Neuronal stem cell (in vitro differentiated cells): ENCODE data around the gene FRMPD4.

Experiments
- DNase-seq: peaks from one replicate; pipeline ENCODE4 v3.0.0-alpha.2; 2013; ENCODE audit warnings: low spot score
- H2AFZ ChIP-seq: one replicate; pipeline ENCODE4 v1.6.1; 2013; ENCODE audit warnings: mild to moderate bottlenecking, low read length, inconsistent platforms
- H2AK5ac ChIP-seq: 2 replicates; pipeline ENCODE4 v1.6.1; 2013; ENCODE audit warnings: low read depth, mild to moderate bottlenecking, inconsistent platforms, low read length, moderate library complexity, mixed read lengths
- H2BK120ac ChIP-seq: 2 replicates; pipeline ENCODE4 v1.6.1; 2013; ENCODE audit warnings: low read depth, mild to moderate bottlenecking, inconsistent platforms, low read length, moderate library complexity, mixed read lengths
- H2BK12ac ChIP-seq: one replicate; pipeline ENCODE4 v1.6.1; 2013; ENCODE audit warnings: low read length, inconsistent platforms
- H2BK15ac ChIP-seq: 2 replicates; pipeline ENCODE4 v1.6.1; 2013; ENCODE audit warnings: mild to moderate bottlenecking, low read length, inconsistent platforms, mixed read lengths
- H2BK5ac ChIP-seq: one replicate; pipeline ENCODE4 v1.6.1; 2013; ENCODE audit warnings: inconsistent platforms, mild to moderate bottlenecking, low read length, moderate library complexity
- H3K14ac ChIP-seq: one replicate; pipeline ENCODE4 v1.6.1; 2013; ENCODE audit warnings: low read length, inconsistent platforms
- H3K18ac ChIP-seq: 2 replicates; pipeline ENCODE4 v1.6.1; 2013; ENCODE audit warnings: low read length, inconsistent platforms
- H3K23ac ChIP-seq: 2 replicates; pipeline ENCODE4 v1.6.1; 2013; ENCODE audit warnings: low read depth, mild to moderate bottlenecking, mixed read lengths, low read length, inconsistent platforms; ENCODE audit not compliant: poor library complexity
- H3K27ac ChIP-seq: replicated peaks from 3 replicates; pipeline ENCODE4 v1.5.1; 2013; ENCODE audit warnings: low read length, inconsistent platforms
- H3K27me3 ChIP-seq, 3 experiments: 2 replicates each; pipeline ENCODE4 v1.6.1; 2013; ENCODE audit warnings: low read length in 3 of 3, mild to moderate bottlenecking in 2 of 3, inconsistent platforms in 1 of 3, low read depth in 1 of 3, mixed read lengths in 1 of 3, moderate library complexity in 1 of 3; ENCODE audit not compliant: control insufficient read depth in 3 of 3, insufficient read depth in 3 of 3
- H3K36me3 ChIP-seq, 2 donors: replicated peaks in 1 of 2; 2 replicates each; pipeline ENCODE4 v1.6.1; 2013; ENCODE audit warnings: low read length in 2 of 2; ENCODE audit not compliant: control insufficient read depth in 2 of 2, insufficient read depth in 2 of 2
- H3K4ac ChIP-seq: 2 replicates; pipeline ENCODE4 v1.6.1; 2013; ENCODE audit warnings: inconsistent platforms, mild to moderate bottlenecking, low read length, moderate library complexity
- H3K4me1 ChIP-seq, 2 donors: 1 replicate in 1 of 2; 2 replicates in 1 of 2; pipeline ENCODE4 v1.6.1; 2013; ENCODE audit warnings: low read length in 2 of 2, low read depth in 1 of 2; ENCODE audit not compliant: control insufficient read depth in 2 of 2, insufficient read depth in 1 of 2
- H3K4me2 ChIP-seq: one replicate; pipeline ENCODE4 v1.6.1; 2013; ENCODE audit warnings: mild to moderate bottlenecking, low read length, inconsistent platforms; ENCODE audit not compliant: insufficient read depth, poor library complexity, severe bottlenecking
- H3K4me3 ChIP-seq, 2 donors: 2 replicates each; pipeline ENCODE4 v1.5.1; 2013; ENCODE audit warnings: low read length in 2 of 2, mild to moderate bottlenecking in 2 of 2, inconsistent platforms in 1 of 2, moderate library complexity in 1 of 2
- H3K79me1 ChIP-seq: one replicate; pipeline ENCODE4 v1.6.1; 2013; ENCODE audit warnings: low read depth, mild to moderate bottlenecking, inconsistent platforms, low read length, moderate library complexity
- H3K9ac ChIP-seq: one replicate; pipeline ENCODE4 v1.6.1; 2013; ENCODE audit warnings: mild to moderate bottlenecking, low read depth, low read length, inconsistent platforms; ENCODE audit not compliant: poor library complexity
- H3K9me3 ChIP-seq, 2 donors: replicated peaks in 1 of 2; 2 replicates each; pipeline versions ENCODE3 to v1.6.1; 2013; ENCODE audit warnings: low read length in 2 of 2, mild to moderate bottlenecking in 2 of 2, inconsistent platforms in 1 of 2, low read depth in 1 of 2, mixed read lengths in 1 of 2, moderate library complexity in 1 of 2; ENCODE audit not compliant: control insufficient read depth in 2 of 2, insufficient read depth in 1 of 2
- H4K8ac ChIP-seq: one replicate; pipeline ENCODE4 v1.6.1; 2013; ENCODE audit warnings: low read depth, mild to moderate bottlenecking, inconsistent platforms, low read length, moderate library complexity
- H4K91ac ChIP-seq: one replicate; pipeline ENCODE4 v1.6.1; 2013; ENCODE audit warnings: low read length, low read depth, mild to moderate bottlenecking, inconsistent platforms; ENCODE audit not compliant: poor library complexity
- WGBS, 2 donors: extraction: QIAGEN DNeasy Blood & Tissue Kit; methylation state at CpG; one replicate each; pipeline ENCODE4 v1.1.7; 2013; ENCODE audit warnings: missing lambda C conversion rate in 2 of 2, mixed read lengths in 1 of 2; ENCODE audit not compliant: insufficient read length in 2 of 2, insufficient replicate concordance in 1 of 2; ENCODE audit errors: extremely low coverage in 2 of 2; 5-methylcytosine and 5-hydroxymethylcytosine counted together

The FRMPD4 gene

DNA sequence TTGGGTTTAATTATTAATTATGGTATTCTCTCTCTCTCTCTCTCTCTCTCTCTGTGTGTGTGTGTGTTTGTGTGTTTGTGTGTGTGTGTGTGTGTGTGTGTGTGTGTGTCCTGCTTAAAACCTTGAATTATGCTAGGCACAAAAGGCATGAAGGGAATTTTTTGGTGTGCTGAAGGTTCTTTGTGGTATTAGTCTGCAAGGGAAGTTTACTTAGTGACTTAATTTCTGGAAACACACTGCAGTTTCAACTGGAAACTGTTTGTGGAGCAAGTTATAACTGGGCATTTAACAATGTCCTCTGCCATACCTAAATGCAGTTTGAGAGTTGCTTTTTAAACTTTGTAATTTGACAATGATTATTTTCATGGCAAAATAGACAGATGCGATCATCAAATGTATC lies 111.7 kb downstream of the FRMPD4 start:
- Histone ChIP-seq H3K9me3 (no peaks in the 10 kb centered on the region), H2AFZ (no peak overlapping the region), H2AK5ac (no peak overlapping the region), H3K23ac (no peak overlapping the region), H2BK15ac (no peak overlapping the region), H3K27me3 (no peaks in the 10 kb centered on the region), H2BK120ac (no peak overlapping the region), H4K8ac (no peak overlapping the region), H3K4me3 (no peak overlapping the region), H4K91ac (no peak overlapping the region), H3K4me2 (no peak overlapping the region), H3K36me3 (no peaks in the 10 kb centered on the region), H2BK12ac (no peak overlapping the region), H3K14ac (no peak overlapping the region), H3K18ac (no peak overlapping the region), H2BK5ac (no peak overlapping the region), H3K79me1 (no peaks in the 10 kb centered on the region), H3K9ac (no peak overlapping the region), H3K27ac (no peak overlapping the region), H3K4me1 (no peaks in the 10 kb centered on the region), H3K4ac (no peak overlapping the region)
- DNase-seq: no peak
- WGBS, 2 donors: no CpG with 5 or more reads among the region's 1 CpG

DNA sequence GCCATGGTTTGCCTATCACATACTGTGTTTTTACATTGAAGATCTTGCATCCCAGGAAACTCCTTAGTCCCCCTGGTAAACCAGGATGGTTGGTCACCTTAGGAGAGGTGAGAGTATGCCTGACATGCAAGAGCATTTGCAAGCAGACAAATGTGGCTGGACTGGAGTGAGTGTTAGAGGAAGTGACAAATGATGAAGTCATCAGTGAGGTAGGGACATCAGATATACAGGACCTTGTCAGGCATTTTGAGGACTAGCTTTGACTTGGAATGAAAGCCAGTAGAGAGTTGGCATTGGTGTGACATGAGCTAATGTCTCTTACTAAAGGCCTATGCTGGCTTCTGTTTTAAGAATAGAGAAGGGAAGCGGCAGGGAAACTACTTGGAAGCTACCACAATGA lies 124.9 kb downstream of the FRMPD4 start:
- H2AK5ac ChIP-seq: no peak overlapping the region
- H3K27me3 ChIP-seq: no peaks in the 10 kb centered on the region
- H2BK12ac ChIP-seq: no peak overlapping the region
- H3K4me3 ChIP-seq: no peak overlapping the region
- no peaks in the 10 kb centered on the region for H3K4me1 ChIP-seq
- H3K4me2 ChIP-seq: no peak overlapping the region
- no peak overlapping the region for H4K91ac ChIP-seq
- H3K14ac ChIP-seq: no peak overlapping the region
- H3K4ac ChIP-seq: no peak overlapping the region
- H3K36me3 ChIP-seq: no peaks in the 10 kb centered on the region
- H2AFZ ChIP-seq: no peak overlapping the region
- DNase-seq: no peak
- no peak overlapping the region for H3K9ac ChIP-seq
- no peaks in the 10 kb centered on the region for H3K9me3 ChIP-seq
- no peak overlapping the region for H3K18ac ChIP-seq
- no peaks in the 10 kb centered on the region for H3K79me1 ChIP-seq
- no peak overlapping the region for H3K23ac ChIP-seq
- H3K27ac ChIP-seq: no peak overlapping the region
- WGBS, 2 donors: no CpG with 5 or more reads among the region's 1 CpG
- no peak overlapping the region for H2BK120ac ChIP-seq
- H2BK15ac ChIP-seq: no peak overlapping the region
- no peak overlapping the region for H4K8ac ChIP-seq
- H2BK5ac ChIP-seq: no peak overlapping the region

DNA sequence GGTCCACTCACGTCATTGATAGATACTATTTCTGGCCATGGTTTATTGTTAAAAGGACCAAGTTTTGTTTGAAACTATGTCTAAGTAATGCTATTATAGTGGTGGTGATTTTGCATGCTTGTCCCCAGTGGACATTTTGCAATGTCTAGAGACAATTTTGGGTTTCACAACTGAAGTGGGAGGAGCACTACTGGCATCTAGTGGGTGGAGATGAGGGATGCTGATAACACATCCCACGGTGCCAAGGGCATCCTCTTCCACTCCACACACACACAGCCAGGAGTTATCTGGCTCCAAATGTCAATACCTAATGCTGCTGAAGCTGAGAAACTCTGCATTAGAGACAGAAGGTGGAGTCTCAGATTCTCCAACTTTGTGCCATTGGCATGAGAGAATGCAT lies 131.2 kb downstream of the FRMPD4 start:
- no peak overlapping the region for H2AK5ac ChIP-seq
- H4K8ac ChIP-seq: no peak overlapping the region
- no peaks in the 10 kb centered on the region for H3K36me3 ChIP-seq
- no peak overlapping the region for H3K9ac ChIP-seq
- H2BK12ac ChIP-seq: no peak overlapping the region
- no peak overlapping the region for H4K91ac ChIP-seq
- H2BK15ac ChIP-seq: no peak overlapping the region
- DNase-seq: no peak
- H3K4me2 ChIP-seq: no peak overlapping the region
- no peaks in the 10 kb centered on the region for H3K79me1 ChIP-seq
- no peak overlapping the region for H3K14ac ChIP-seq
- no peaks in the 10 kb centered on the region for H3K9me3 ChIP-seq
- no CpG with 5 or more reads among the region's 2 CpGs for WGBS, 2 donors
- H3K4me3 ChIP-seq: no peak overlapping the region
- H3K4me1 ChIP-seq: no peaks in the 10 kb centered on the region
- H3K23ac ChIP-seq: no peak overlapping the region
- H3K4ac ChIP-seq: no peak overlapping the region
- H3K27ac ChIP-seq: no peak overlapping the region
- no peaks in the 10 kb centered on the region for H3K27me3 ChIP-seq
- H2BK120ac ChIP-seq: no peak overlapping the region
- H2AFZ ChIP-seq: no peak overlapping the region
- H3K18ac ChIP-seq: no peak overlapping the region
- no peak overlapping the region for H2BK5ac ChIP-seq

DNA sequence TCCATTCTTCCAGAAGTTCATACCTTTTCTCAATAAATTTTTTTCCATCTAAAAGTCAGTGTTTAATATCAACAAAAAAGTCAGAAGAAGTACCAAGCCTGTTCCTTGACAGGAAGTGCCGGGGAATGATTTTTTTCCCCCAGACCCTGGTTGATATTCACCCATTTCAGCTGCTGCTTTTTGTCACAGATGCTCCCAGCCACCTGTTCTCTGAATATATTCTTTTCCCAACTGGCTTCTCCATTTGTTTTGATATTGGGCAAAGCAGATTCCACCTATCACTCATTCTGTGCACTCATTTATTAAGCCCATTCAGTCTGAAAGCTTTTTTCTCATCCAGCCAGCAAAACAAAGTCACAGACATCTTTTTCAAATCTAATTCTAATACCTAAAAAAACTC lies 139.9 kb downstream of the FRMPD4 start:
- Histone ChIP-seq H3K23ac (no peak overlapping the region), H2BK5ac (no peak overlapping the region), H3K27me3 (no peaks in the 10 kb centered on the region), H4K8ac (no peak overlapping the region), H3K9ac (no peak overlapping the region), H3K4me2 (no peak overlapping the region), H2BK15ac (no peak overlapping the region), H3K9me3 (no peaks in the 10 kb centered on the region), H3K4ac (no peak overlapping the region), H2AFZ (no peak overlapping the region), H3K14ac (no peak overlapping the region), H2AK5ac (no peak overlapping the region), H3K18ac (no peak overlapping the region), H4K91ac (no peak overlapping the region), H3K36me3 (no peaks in the 10 kb centered on the region), H2BK12ac (no peak overlapping the region), H3K4me1 (no peaks in the 10 kb centered on the region), H3K79me1 (no peaks in the 10 kb centered on the region), H3K4me3 (no peak overlapping the region), H2BK120ac (no peak overlapping the region), H3K27ac (no peak overlapping the region)
- DNase-seq: no peak
- no CpG with 5 or more reads among the region's 1 CpG for WGBS, 2 donors
